T47D (cell line): ENCODE data around the gene RAB4A.
A peak's percentile ranks its signal among the peaks of the same experiment; 100 is the strongest.

Experiments
- DNase-seq, 2 experiments: peaks; one replicate each; pipeline versions ENCODE4 v3.0.0 to v3.0.0-alpha.2; 2011 to 2012; ENCODE audit warnings: low read depth in 1 of 2, low spot score in 1 of 2
- JUND ChIP-seq: IDR thresholded peaks from 2 replicates; pipeline ENCODE4 v1.6.1; 2012; ENCODE audit warnings: low read depth
- in situ Hi-C: cut with HindIII; loops from 2 replicates; pipeline ENCODE4 v1.10.0; 2016; ENCODE audit warnings: low sequenced_read_pairs, low pct_unique_long_range_greater_than_20kb

RAB4A gene

GRCh38 chr1:229230893-229231753 is 39.8 kb upstream of the RAB4A start:
- in situ Hi-C loops, result no loop called here

GRCh38 chr1:229231754-229232119 is 39.2 kb upstream of the RAB4A start:
- TF ChIP-seq JUND, result no peak
- peak in 1 of 2 experiments; percentile 36 for DNase-seq
- in situ Hi-C loops, result no loop called here

More at GRCh38 chr1:229230893-229231753, 39.8 kb upstream of the RAB4A start:
- no peak for TF ChIP-seq JUND
- peak in 1 of 2 experiments; percentile 54 for DNase-seq

- TF ChIP-seq JUND, result no peak
- in situ Hi-C loops, result no loop called here
- DNase-seq, result no peak
Measured at GRCh38 chr1:229234870-229235472, 35.9 kb upstream of the RAB4A start.

GRCh38 chr1:229237320-229237719 is 33.6 kb upstream of the RAB4A start:
- no peak for TF ChIP-seq JUND
- in situ Hi-C loops, result no loop called here
- DNase-seq, result no peak

- DNase-seq, result no peak
- TF ChIP-seq JUND, result no peak
- in situ Hi-C loops, result no loop called here
Measured at GRCh38 chr1:229238231-229238630, 32.7 kb upstream of the RAB4A start.

- in situ Hi-C loops, result no loop called here
- DNase-seq, result no peak
- TF ChIP-seq JUND, result no peak
Measured at GRCh38 chr1:229238674-229239415, 32.1 kb upstream of the RAB4A start.

GRCh38 chr1:229240532-229240931 is 30.4 kb upstream of the RAB4A start:
- no peak for TF ChIP-seq JUND
- no peak for DNase-seq
- in situ Hi-C loops, result no loop called here

GRCh38 chr1:229241390-229241789 is 29.5 kb upstream of the RAB4A start:
- DNase-seq, result no peak
- in situ Hi-C loops, result no loop called here
- no peak for TF ChIP-seq JUND

- DNase-seq, result no peak
- TF ChIP-seq JUND, result no peak
- in situ Hi-C loops, result no loop called here
Measured at GRCh38 chr1:229243638-229244037, 27.3 kb upstream of the RAB4A start.

- in situ Hi-C loops, result no loop called here
- no peak for DNase-seq
- TF ChIP-seq JUND, result no peak
Measured at GRCh38 chr1:229244091-229244490, 26.8 kb upstream of the RAB4A start.

- no peak for DNase-seq
- no peak for TF ChIP-seq JUND
- in situ Hi-C loops, result no loop called here
Measured at GRCh38 chr1:229247871-229248270, 23.0 kb upstream of the RAB4A start.

GRCh38 chr1:229248821-229249817 is 21.8 kb upstream of the RAB4A start:
- in situ Hi-C loops, result no loop called here

More at GRCh38 chr1:229248821-229249817, 21.8 kb upstream of the RAB4A start:
- DNase-seq, result no peak
- TF ChIP-seq JUND, result no peak
